Tibial nerve (tissue), 4 donors: Measurements from ENCODE around the gene CCDC190. TPM values are rescaled to one million over a fixed set of nuclear protein-coding genes. Genes with fewer than 3 reads are reported as not detected.

Experiments used
- DNase-seq, 2 donors: peaks; one replicate each; pipeline ENCODE4 v3.0.0-alpha.2; 2019; ENCODE audit warnings: low spot score in 2 of 2
- H3K27ac ChIP-seq, 4 donors: fragments of 200-600 bp; sonication (generic) in 3 of 4; one replicate each; pipeline ENCODE4 v1.5.1; 2017 to 2019; ENCODE audit warnings: mild to moderate bottlenecking in 1 of 4
- H3K27me3 ChIP-seq, 2 donors: fragments of 200-600 bp; sonication (generic) in 1 of 2; one replicate each; pipeline versions ENCODE4 v1.5.1 to v1.6.0; 2017 to 2019
- H3K36me3 ChIP-seq, 3 donors: fragments of 200-600 bp; sonication (generic); one replicate each; pipeline ENCODE4 v1.5.1; 2018 to 2019
- H3K4me1 ChIP-seq, 4 donors: fragments of 200-600 bp; sonication (generic) in 3 of 4; one replicate each; pipeline ENCODE4 v1.5.1; 2017 to 2019
- H3K4me3 ChIP-seq, 4 donors: fragments of 200-600 bp; sonication (generic) in 3 of 4; one replicate each; pipeline ENCODE4 v1.5.1; 2017 to 2019; ENCODE audit warnings: mild to moderate bottlenecking in 1 of 4, moderate library complexity in 1 of 4
- H3K9me3 ChIP-seq, 4 donors: fragments of 200-600 bp; sonication (generic) in 3 of 4; one replicate each; pipeline ENCODE4 v1.5.1; 2017 to 2019
- EP300 ChIP-seq, 2 donors: sonication (generic); formaldehyde crosslinking; IDR thresholded peaks; one replicate each; pipeline ENCODE4 v1.6.1; 2017; ENCODE audit warnings: antibody characterized with exemption in 2 of 2, mild to moderate bottlenecking in 1 of 2
- POLR2A ChIP-seq, 2 donors: fragments of 450-650 bp; IDR thresholded peaks; one replicate each; pipeline ENCODE4 v1.6.1; 2017; ENCODE audit warnings: antibody characterized with exemption in 2 of 2, mild to moderate bottlenecking in 2 of 2, moderate library complexity in 2 of 2
- WGBS, 2 donors: methylation state at CpG; one replicate each; pipeline ENCODE4 v1.1.5; 2018; 5-methylcytosine and 5-hydroxymethylcytosine counted together
- total RNA-seq, 4 donors: library from RNA; depleted of rRNA; stranded (reverse); fragments of >200 nt; gene quantifications; one replicate each; pipeline ENCODE4 v1.1.0, GENCODE V29; 2016
- TF ChIP-seq, protein P1 (sequence below), 5 experiments: fragments of 200-600 bp in 3 of 5; fragments of 450-650 bp in 2 of 5; sonication (generic) in 3 of 5; IDR thresholded peaks; one replicate each; pipeline ENCODE4 v1.5.1; 2016 to 2019; ENCODE audit warnings: antibody characterized with exemption in 5 of 5, mild to moderate bottlenecking in 3 of 5, moderate library complexity in 2 of 5

CCDC190 gene
- total RNA-seq: 1 to 10 TPM in 1 of 4 donors, under 1 TPM in 1, not detected in 2; 0.66 to 1.3 TPM

GRCh38 chr1:162861101-162861500 is at the start of gene CCDC190:
TSS of gene CCDC190 (minus strand) at chr1:162861175. CDS start at chr1:162859646, 1,529 bp downstream.
- no peaks in the 10 kb centered on the region for H3K27me3 ChIP-seq
- TF ChIP-seq POLR2A (IDR thresholded peaks at IDR 0.05) (no peak), EP300 (IDR thresholded peaks at IDR 0.05) (no peak)
- H3K27ac ChIP-seq: no peak within 1 kb of the TSS
- 46 to 48% methylated on average over 4 of the region's 4 CpGs for WGBS, 2 donors
- DNase-seq: no peak
- H3K4me3 ChIP-seq: no peak within 1 kb of the TSS
- H3K9me3 ChIP-seq: no peaks in the 10 kb centered on the region
- no peaks in the 10 kb centered on the region for H3K36me3 ChIP-seq
- no peaks in the 10 kb centered on the region for H3K4me1 ChIP-seq

DNA sequence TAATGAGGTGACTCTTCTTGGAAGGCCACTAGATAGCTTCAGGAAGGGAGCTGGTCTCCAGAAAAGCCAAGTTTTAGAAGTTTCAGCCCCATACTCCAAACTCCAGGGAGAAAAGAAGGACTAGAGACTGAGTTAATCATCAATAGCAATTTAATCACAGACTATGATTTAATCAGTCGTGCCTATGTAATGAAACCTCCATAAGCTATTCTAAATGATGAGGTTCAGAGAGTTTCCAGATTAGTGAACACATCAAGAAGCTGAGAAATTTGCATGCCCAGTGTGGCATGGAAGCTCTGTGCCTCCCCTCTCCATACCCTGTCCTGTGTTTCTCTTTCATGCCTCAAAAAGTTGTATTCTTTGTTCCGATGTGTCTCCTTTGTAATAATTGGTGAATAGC is 49.2 kb upstream of the CCDC190 start:
- TF ChIP-seq EP300 (IDR thresholded peaks at IDR 0.05) (no peak), POLR2A (IDR thresholded peaks at IDR 0.05) (no peak)
- TF ChIP-seq, protein P1, sequence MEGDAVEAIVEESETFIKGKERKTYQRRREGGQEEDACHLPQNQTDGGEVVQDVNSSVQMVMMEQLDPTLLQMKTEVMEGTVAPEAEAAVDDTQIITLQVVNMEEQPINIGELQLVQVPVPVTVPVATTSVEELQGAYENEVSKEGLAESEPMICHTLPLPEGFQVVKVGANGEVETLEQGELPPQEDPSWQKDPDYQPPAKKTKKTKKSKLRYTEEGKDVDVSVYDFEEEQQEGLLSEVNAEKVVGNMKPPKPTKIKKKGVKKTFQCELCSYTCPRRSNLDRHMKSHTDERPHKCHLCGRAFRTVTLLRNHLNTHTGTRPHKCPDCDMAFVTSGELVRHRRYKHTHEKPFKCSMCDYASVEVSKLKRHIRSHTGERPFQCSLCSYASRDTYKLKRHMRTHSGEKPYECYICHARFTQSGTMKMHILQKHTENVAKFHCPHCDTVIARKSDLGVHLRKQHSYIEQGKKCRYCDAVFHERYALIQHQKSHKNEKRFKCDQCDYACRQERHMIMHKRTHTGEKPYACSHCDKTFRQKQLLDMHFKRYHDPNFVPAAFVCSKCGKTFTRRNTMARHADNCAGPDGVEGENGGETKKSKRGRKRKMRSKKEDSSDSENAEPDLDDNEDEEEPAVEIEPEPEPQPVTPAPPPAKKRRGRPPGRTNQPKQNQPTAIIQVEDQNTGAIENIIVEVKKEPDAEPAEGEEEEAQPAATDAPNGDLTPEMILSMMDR (IDR thresholded peaks at IDR 0.05): no peak
- DNase-seq: no peak
- no peaks in the 10 kb centered on the region for H3K36me3 ChIP-seq
- no peak overlapping the region for H3K27ac ChIP-seq
- 90 to 91% methylated on average over 2 of the region's 2 CpGs for WGBS, 2 donors
- H3K9me3 ChIP-seq: peaks cover 0 to 25% (median 4%) of the 10 kb centered on the region in 4 donors
- no peaks in the 10 kb centered on the region for H3K4me1 ChIP-seq
- H3K4me3 ChIP-seq: no peak overlapping the region
- no peaks in the 10 kb centered on the region for H3K27me3 ChIP-seq

DNA sequence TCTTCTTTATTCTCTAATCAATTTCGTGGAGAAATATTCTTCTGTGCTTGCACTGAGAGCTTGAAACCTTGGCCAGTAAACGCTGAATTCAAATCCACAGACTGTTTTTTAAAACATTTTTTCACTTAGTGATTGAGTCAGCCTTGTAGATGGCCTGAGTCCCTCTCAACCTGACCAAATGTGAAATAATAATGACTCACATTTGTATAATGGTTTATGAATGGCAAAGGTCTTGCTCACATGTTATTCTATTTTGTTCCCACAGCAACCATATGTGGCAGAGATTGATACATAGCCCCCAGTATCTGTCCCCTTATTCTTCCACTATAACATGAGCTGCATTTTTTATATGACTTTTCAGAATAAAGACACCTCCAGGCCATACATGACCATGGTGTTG is 47.8 kb upstream of the CCDC190 start:
- Histone ChIP-seq H3K36me3 (no peaks in the 10 kb centered on the region), H3K9me3 (peaks cover 0 to 22% (median 4%) of the 10 kb centered on the region in 4 donors), H3K27ac (no peak overlapping the region), H3K4me3 (no peak overlapping the region), H3K4me1 (no peaks in the 10 kb centered on the region), H3K27me3 (no peaks in the 10 kb centered on the region)
- no peak for DNase-seq
- TF ChIP-seq EP300 (IDR thresholded peaks at IDR 0.05) (no peak), POLR2A (IDR thresholded peaks at IDR 0.05) (no peak)
- TF ChIP-seq, protein P1 (IDR thresholded peaks at IDR 0.05): no peak
- 34 to 69% methylated on average over 2 of the region's 2 CpGs for WGBS, 2 donors

GRCh38 chr1:162908236-162908635 is 47.3 kb upstream of the CCDC190 start:
- Histone ChIP-seq H3K27ac (no peak overlapping the region), H3K9me3 (peaks cover 0 to 19% (median 4%) of the 10 kb centered on the region in 4 donors), H3K4me1 (no peaks in the 10 kb centered on the region), H3K4me3 (no peak overlapping the region), H3K36me3 (no peaks in the 10 kb centered on the region), H3K27me3 (no peaks in the 10 kb centered on the region)
- no peak for DNase-seq
- TF ChIP-seq, protein P1 (IDR thresholded peaks at IDR 0.05): no peak
- TF ChIP-seq EP300 (IDR thresholded peaks at IDR 0.05) (no peak), POLR2A (IDR thresholded peaks at IDR 0.05) (no peak)
- 45% methylated on average over 2 of the region's 2 CpGs for WGBS, 2 donors

- WGBS, 2 donors: 68 to 72% methylated on average over 2 of the region's 2 CpGs
- TF ChIP-seq POLR2A (IDR thresholded peaks at IDR 0.05): no peak
- TF ChIP-seq, protein P1 (IDR thresholded peaks at IDR 0.05): no peak
- no peak for TF ChIP-seq EP300 (IDR thresholded peaks at IDR 0.05)
- Histone ChIP-seq H3K27me3 (no peaks in the 10 kb centered on the region), H3K4me3 (no peak overlapping the region), H3K4me1 (no peaks in the 10 kb centered on the region), H3K36me3 (no peaks in the 10 kb centered on the region), H3K9me3 (peaks cover 0 to 3% (median 0%) of the 10 kb centered on the region in 4 donors), H3K27ac (no peak overlapping the region)
- DNase-seq: no peak
Observed at GRCh38 chr1:162906485-162906884, 45.5 kb upstream of the CCDC190 start.
